MM.1S (cell line): Measurements from ENCODE around the gene EGFL8.

Source experiments
- CTCF ChIP-seq: fragments of 300-600 bp; sonication (generic); IDR thresholded peaks from 2 replicates; pipeline ENCODE4 v1.5.1; 2016; ENCODE audit warnings: antibody characterized with exemption, low read length, mixed read lengths
- EZH2 ChIP-seq: fragments of 300-600 bp; sonication (generic); optimal IDR thresholded peaks from 2 replicates; pipeline ENCODE3; 2017; ENCODE audit warnings: low read depth, mild to moderate bottlenecking, antibody characterized with exemption, low read length, mixed read lengths
- EZH2phosphoT487 ChIP-seq: fragments of 300-600 bp; sonication (generic); IDR thresholded peaks from 2 replicates; pipeline ENCODE4 v1.6.1; 2018; ENCODE audit warnings: antibody characterized with exemption, low read length

GRCh38 chr6:32167154-32167760 lies 2.9 kb downstream of the EGFL8 start:
- TF ChIP-seq CTCF (no peak), EZH2 (no peak), EZH2phosphoT487 (no peak)
